Liver (tissue), 9 donors: ENCODE results near the gene TOP1. TPM values are rescaled to one million over a fixed set of nuclear protein-coding genes. Genes with fewer than 3 reads are reported as not detected.

Source experiments
- DNase-seq: peaks from one replicate; pipeline ENCODE4 v3.0.0-alpha.2; 2017; ENCODE audit warnings: low spot score
- H3K27ac ChIP-seq, 2 donors: one replicate each; pipeline ENCODE4 v1.7.0; 2013; ENCODE audit warnings: inconsistent platforms in 2 of 2, low read length in 2 of 2, control low read depth in 1 of 2, low read depth in 1 of 2, mild to moderate bottlenecking in 1 of 2
- H3K27me3 ChIP-seq, 4 donors: one replicate each; pipeline versions ENCODE4 v1.6.1 to v1.7.0; 2013; ENCODE audit warnings: low read length in 3 of 4, inconsistent platforms in 1 of 4, mild to moderate bottlenecking in 1 of 4, moderate library complexity in 1 of 4; ENCODE audit not compliant: control insufficient read depth in 4 of 4, insufficient read depth in 4 of 4
- H3K36me3 ChIP-seq, 4 donors: one replicate each; pipeline versions ENCODE4 v1.6.1 to v1.7.0; 2013; ENCODE audit warnings: low read length in 3 of 4, mild to moderate bottlenecking in 3 of 4, low read depth in 1 of 4, moderate library complexity in 1 of 4; ENCODE audit not compliant: control insufficient read depth in 4 of 4, insufficient read depth in 3 of 4
- H3K4me1 ChIP-seq, 4 donors: one replicate each; pipeline versions ENCODE4 v1.6.1 to v1.7.0; 2013; ENCODE audit warnings: low read length in 3 of 4, mild to moderate bottlenecking in 3 of 4, moderate library complexity in 1 of 4; ENCODE audit not compliant: control insufficient read depth in 4 of 4, insufficient read depth in 4 of 4
- H3K4me3 ChIP-seq, 3 donors: one replicate each; pipeline versions ENCODE4 v1.6.1 to v1.7.0; 2013; ENCODE audit warnings: low read length in 3 of 3, control low read depth in 1 of 3, low read depth in 1 of 3, mild to moderate bottlenecking in 1 of 3
- H3K9ac ChIP-seq, 2 donors: one replicate each; pipeline ENCODE4 v1.7.0; 2013; ENCODE audit warnings: low read length in 2 of 2, mild to moderate bottlenecking in 2 of 2, moderate library complexity in 2 of 2, control low read depth in 1 of 2, low read depth in 1 of 2
- H3K9me3 ChIP-seq, 4 donors: one replicate each; pipeline versions ENCODE4 v1.6.1 to v1.7.0; 2013; ENCODE audit warnings: low read length in 3 of 4; ENCODE audit not compliant: control insufficient read depth in 4 of 4
- ATF3 ChIP-seq: IDR thresholded peaks from 2 replicates; pipeline ENCODE4 v1.6.1; 2016; ENCODE audit warnings: antibody characterized with exemption
- CTCF ChIP-seq: fragments of 150-350 bp; IDR thresholded peaks from 2 replicates; pipeline ENCODE4 v1.5.1; 2017; ENCODE audit warnings: improper control_type of control experiment, low read depth, low read length; ENCODE audit not compliant: missing input control
- EGR1 ChIP-seq, 2 donors: IDR thresholded peaks; 2 replicates each; pipeline ENCODE4 v1.6.1; 2016 to 2018; ENCODE audit warnings: antibody characterized with exemption in 2 of 2, low read depth in 2 of 2
- FOXA1 ChIP-seq: IDR thresholded peaks from 2 replicates; pipeline ENCODE4 v1.6.1; 2016; ENCODE audit warnings: antibody characterized with exemption
- FOXA2 ChIP-seq: IDR thresholded peaks from 2 replicates; pipeline ENCODE4 v1.6.1; 2016; ENCODE audit warnings: antibody characterized with exemption
- GABPA ChIP-seq, 2 donors: IDR thresholded peaks in 1 of 2; conservative IDR thresholded peaks in 1 of 2; 2 replicates each; pipeline ENCODE4 v1.6.1; 2016; ENCODE audit warnings: antibody characterized with exemption in 2 of 2, mild to moderate bottlenecking in 1 of 2, moderate library complexity in 1 of 2
- HNF4A ChIP-seq, 2 donors: conservative IDR thresholded peaks; 2 replicates each; pipeline ENCODE4 v1.6.1; 2016; ENCODE audit warnings: antibody characterized with exemption in 2 of 2, mild to moderate bottlenecking in 2 of 2
- HNF4G ChIP-seq: IDR thresholded peaks from 2 replicates; pipeline ENCODE4 v1.6.1; 2016; ENCODE audit warnings: antibody characterized with exemption
- JUND ChIP-seq, 2 donors: IDR thresholded peaks; 2 replicates each; pipeline ENCODE4 v1.6.1; 2016; ENCODE audit warnings: antibody characterized with exemption in 2 of 2
- NR2F2 ChIP-seq: IDR thresholded peaks from 2 replicates; pipeline ENCODE4 v1.6.1; 2016; ENCODE audit warnings: antibody characterized with exemption
- REST ChIP-seq: IDR thresholded peaks from 2 replicates; pipeline ENCODE4 v1.6.1; 2016; ENCODE audit warnings: antibody characterized with exemption, mild to moderate bottlenecking
- SP1 ChIP-seq: IDR thresholded peaks from 2 replicates; pipeline ENCODE4 v1.6.1; 2018; ENCODE audit warnings: antibody characterized with exemption, mild to moderate bottlenecking
- TAF1 ChIP-seq: conservative IDR thresholded peaks from 2 replicates; pipeline ENCODE4 v1.6.1; 2016; ENCODE audit warnings: antibody characterized with exemption, mild to moderate bottlenecking
- YY1 ChIP-seq: IDR thresholded peaks from 2 replicates; pipeline ENCODE4 v1.6.1; 2016; ENCODE audit warnings: antibody characterized with exemption, mild to moderate bottlenecking
- ZBTB33 ChIP-seq: IDR thresholded peaks from 2 replicates; pipeline ENCODE4 v1.6.1; 2016; ENCODE audit warnings: antibody characterized with exemption
- WGBS: extraction: QIAGEN DNeasy Blood & Tissue Kit; methylation state at CpG from one replicate; pipeline ENCODE4 v1.1.7; 2013; 5-methylcytosine and 5-hydroxymethylcytosine counted together
- polyA plus RNA-seq, 2 donors: library from polyadenylated mRNA; stranded (reverse) in 1 of 2; unstranded in 1 of 2; fragments of 200-250 nt in 1 of 2; fragments of >200 nt in 1 of 2; fragmentation: Nextera tagmentation in 1 of 2; extraction: Ambion mirVana in 1 of 2; gene quantifications; one replicate each; pipeline versions ENCODE4 v1.2.1 to v1.2.3, GENCODE V29; 2013 to 2015
- total RNA-seq, 2 donors: library from RNA; depleted of rRNA; stranded (reverse); fragments of >200 nt; gene quantifications; one replicate each; pipeline ENCODE4 v1.2.3, GENCODE V29; 2014
- TF ChIP-seq, protein P1 (sequence below): IDR thresholded peaks from 2 replicates; pipeline ENCODE4 v1.6.1; 2016; ENCODE audit warnings: antibody characterized with exemption
- donor health status: healthy.
- donor health status: healthy.
- donor health status: healthy.
- donor health status: healthy.
- donor health status: healthy.

The TOP1 gene
- total and polyA plus RNA-seq, 4 donors: 13.7 to 62.1 (median 19.4) TPM

GRCh38 chr20:41119614-41120561 lies 91.3 kb downstream of the TOP1 start:
- Histone ChIP-seq H3K27ac (no peak overlapping the region), H3K9me3 (no peaks in the 10 kb centered on the region), H3K36me3 (peaks cover 12 to 67% (median 58%) of the 10 kb centered on the region in 4 donors), H3K27me3 (no peaks in the 10 kb centered on the region), H3K9ac (no peak overlapping the region), H3K4me1 (peaks cover 0 to 8% (median 3%) of the 10 kb centered on the region in 4 donors), H3K4me3 (no peak overlapping the region)
- 53% methylated on average over 7 of the region's 7 CpGs for WGBS
- no peak for TF ChIP-seq YY1
- no peak for TF ChIP-seq HNF4A (conservative IDR thresholded peaks at IDR 0.05)
- TF ChIP-seq REST: no peak
- TF ChIP-seq ATF3: no peak
- TF ChIP-seq TAF1: no peak
- no peak for DNase-seq

DNA sequence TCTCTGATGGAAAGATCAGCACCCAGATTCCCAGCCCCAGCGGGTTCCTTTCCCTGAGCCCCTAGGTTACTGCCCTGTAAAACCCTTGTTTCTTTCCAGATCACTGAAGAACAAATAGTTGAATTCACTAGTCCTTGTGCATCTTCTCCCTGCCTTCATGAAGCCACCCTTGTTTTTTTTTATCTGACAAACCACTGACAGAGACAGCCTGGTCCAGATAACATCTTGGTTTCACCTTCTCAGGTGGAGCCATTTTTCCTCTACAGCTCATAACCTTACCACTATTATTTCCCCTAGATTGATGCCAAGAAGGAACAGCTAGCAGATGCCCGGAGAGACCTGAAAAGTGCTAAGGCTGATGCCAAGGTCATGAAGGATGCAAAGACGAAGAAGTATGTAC lies 92.8 kb downstream of the TOP1 start:
- H3K9me3 ChIP-seq: no peaks in the 10 kb centered on the region
- no peak for DNase-seq
- no peak overlapping the region for H3K27ac ChIP-seq
- no peak overlapping the region for H3K9ac ChIP-seq
- H3K4me3 ChIP-seq: no peak overlapping the region
- H3K36me3 ChIP-seq: peaks cover 14 to 54% (median 45%) of the 10 kb centered on the region in 4 donors
- no peaks in the 10 kb centered on the region for H3K27me3 ChIP-seq
- WGBS: 96% methylated on average over 3 of the region's 3 CpGs
- peaks cover 0 to 19% (median 7%) of the 10 kb centered on the region in 4 donors for H3K4me1 ChIP-seq
- TF ChIP-seq EGR1 (IDR thresholded peaks at IDR 0.05; ENCODE audit: low read depth in 2 of 2): no peak
- no peak for TF ChIP-seq FOXA1
- TF ChIP-seq HNF4G: no peak
- no peak for TF ChIP-seq NR2F2
- no peak for TF ChIP-seq GABPA (IDR thresholded peaks at IDR 0.05 in 1 of 2, conservative IDR thresholded peaks at IDR 0.05 in 1 of 2)
- TF ChIP-seq CTCF: no peak
- no peak for TF ChIP-seq YY1
- no peak for TF ChIP-seq ATF3
- TF ChIP-seq HNF4A (conservative IDR thresholded peaks at IDR 0.05): no peak
- TF ChIP-seq, protein P1, sequence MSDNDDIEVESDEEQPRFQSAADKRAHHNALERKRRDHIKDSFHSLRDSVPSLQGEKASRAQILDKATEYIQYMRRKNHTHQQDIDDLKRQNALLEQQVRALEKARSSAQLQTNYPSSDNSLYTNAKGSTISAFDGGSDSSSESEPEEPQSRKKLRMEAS: no peak
- TF ChIP-seq TAF1: no peak
- no peak for TF ChIP-seq SP1
- no peak for TF ChIP-seq FOXA2
- no peak for TF ChIP-seq JUND (IDR thresholded peaks at IDR 0.05)
- TF ChIP-seq ZBTB33: no peak
- TF ChIP-seq REST: no peak
